Breast epithelium (tissue), 3 donors: Measurements from ENCODE around the gene TPRX2.

Experiments
- CTCF ChIP-seq, 3 donors: fragments of 450-650 bp; IDR thresholded peaks; one replicate each; pipeline ENCODE4 v1.5.1; 2016 to 2017; ENCODE audit warnings: antibody characterized with exemption in 3 of 3, mild to moderate bottlenecking in 3 of 3, moderate library complexity in 3 of 3
- POLR2AphosphoS5 ChIP-seq, 3 donors: sonication (generic); formaldehyde crosslinking; IDR thresholded peaks; one replicate each; pipeline ENCODE4 v1.6.1; 2017; ENCODE audit warnings: antibody characterized with exemption in 3 of 3

GRCh38 chr19:47885067-47885463, 26.0 kb downstream of the TPRX2 start:
- no peak for TF ChIP-seq CTCF (IDR thresholded peaks at IDR 0.05)
- TF ChIP-seq POLR2AphosphoS5 (IDR thresholded peaks at IDR 0.05): no peak
